Measurements from ENCODE around the gene AXDND1.
"Not testable (repeated sequence)": the region's sequence is repeated elsewhere in the genome, so short reads cannot be mapped to it uniquely, and the experiment has no call there.

AXDND1 gene

DNA sequence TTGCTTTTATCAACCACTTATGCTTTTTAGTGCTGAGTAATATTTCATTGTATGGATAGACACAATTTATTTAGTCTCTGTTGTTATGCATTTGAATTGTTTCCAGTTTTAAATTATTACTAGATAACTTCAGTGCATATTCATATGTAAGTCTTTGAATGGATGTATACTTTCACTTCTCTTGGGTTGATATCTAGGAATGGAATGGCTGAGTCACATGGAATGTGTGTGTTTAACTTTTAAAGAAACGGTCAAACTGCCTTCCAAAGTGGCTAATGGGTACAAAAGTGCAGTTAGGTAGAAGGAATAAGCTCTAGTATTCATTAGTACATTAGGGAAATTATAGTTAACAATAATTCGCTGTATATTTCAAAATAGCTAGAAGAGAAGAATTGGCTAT is 127.6 kb downstream of the AXDND1 start:
- Histone ChIP-seq H3K27ac (no peak overlapping the region), H3K4me3 (no peak overlapping the region)
- no peak for DNase-seq (ENCODE audit: low spot score)
- TF ChIP-seq, protein P1, sequence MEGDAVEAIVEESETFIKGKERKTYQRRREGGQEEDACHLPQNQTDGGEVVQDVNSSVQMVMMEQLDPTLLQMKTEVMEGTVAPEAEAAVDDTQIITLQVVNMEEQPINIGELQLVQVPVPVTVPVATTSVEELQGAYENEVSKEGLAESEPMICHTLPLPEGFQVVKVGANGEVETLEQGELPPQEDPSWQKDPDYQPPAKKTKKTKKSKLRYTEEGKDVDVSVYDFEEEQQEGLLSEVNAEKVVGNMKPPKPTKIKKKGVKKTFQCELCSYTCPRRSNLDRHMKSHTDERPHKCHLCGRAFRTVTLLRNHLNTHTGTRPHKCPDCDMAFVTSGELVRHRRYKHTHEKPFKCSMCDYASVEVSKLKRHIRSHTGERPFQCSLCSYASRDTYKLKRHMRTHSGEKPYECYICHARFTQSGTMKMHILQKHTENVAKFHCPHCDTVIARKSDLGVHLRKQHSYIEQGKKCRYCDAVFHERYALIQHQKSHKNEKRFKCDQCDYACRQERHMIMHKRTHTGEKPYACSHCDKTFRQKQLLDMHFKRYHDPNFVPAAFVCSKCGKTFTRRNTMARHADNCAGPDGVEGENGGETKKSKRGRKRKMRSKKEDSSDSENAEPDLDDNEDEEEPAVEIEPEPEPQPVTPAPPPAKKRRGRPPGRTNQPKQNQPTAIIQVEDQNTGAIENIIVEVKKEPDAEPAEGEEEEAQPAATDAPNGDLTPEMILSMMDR (IDR thresholded peaks at IDR 0.05), result no peak

DNA sequence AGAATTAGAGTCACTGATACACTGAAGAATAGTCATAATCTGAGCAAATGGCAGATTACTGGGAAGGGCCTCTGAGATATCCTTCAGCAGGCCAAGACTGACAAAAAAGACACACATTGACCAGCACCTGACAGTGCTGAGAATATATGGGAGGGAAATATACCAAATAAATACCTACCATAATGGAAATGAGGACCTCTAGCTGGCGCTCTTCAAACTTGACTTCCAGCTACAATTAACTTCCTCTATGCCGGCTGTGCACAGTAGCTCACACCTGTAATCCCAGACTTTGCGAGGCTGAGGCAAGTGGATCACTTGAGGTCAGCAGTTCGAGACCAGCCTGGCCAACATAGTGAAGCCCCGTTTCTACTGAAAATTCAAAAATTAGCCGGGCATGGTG is 140.4 kb downstream of the AXDND1 start:
- Histone ChIP-seq H3K27ac (no peak overlapping the region), H3K4me3 (no peak overlapping the region)
- no peak for DNase-seq (ENCODE audit: low spot score)
- TF ChIP-seq, protein P1 (IDR thresholded peaks at IDR 0.05), result no peak

DNA sequence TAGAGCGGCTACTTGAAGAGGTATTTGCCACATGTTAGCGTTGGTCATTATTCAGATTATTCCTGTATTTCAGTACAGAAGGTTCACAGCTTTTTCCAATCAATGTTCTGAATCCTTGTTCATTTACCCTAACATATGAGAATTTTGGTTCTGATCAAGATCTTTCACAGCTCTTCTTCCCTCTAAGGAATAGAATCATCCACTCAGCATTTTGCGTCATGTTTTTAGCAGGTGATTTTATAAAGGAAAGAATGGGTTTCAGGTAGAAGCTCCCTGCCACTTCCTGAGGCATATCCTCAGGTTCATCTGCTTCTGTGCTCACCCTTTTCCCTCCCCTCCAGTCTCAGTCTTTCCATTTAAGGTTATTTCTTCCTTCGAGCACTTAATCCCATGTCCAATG is 143.6 kb downstream of the AXDND1 start:
- TF ChIP-seq, protein P1 (IDR thresholded peaks at IDR 0.05), result no peak
- no peak for DNase-seq (ENCODE audit: low spot score)
- Histone ChIP-seq H3K27ac (no peak overlapping the region), H3K4me3 (no peak overlapping the region)

DNA sequence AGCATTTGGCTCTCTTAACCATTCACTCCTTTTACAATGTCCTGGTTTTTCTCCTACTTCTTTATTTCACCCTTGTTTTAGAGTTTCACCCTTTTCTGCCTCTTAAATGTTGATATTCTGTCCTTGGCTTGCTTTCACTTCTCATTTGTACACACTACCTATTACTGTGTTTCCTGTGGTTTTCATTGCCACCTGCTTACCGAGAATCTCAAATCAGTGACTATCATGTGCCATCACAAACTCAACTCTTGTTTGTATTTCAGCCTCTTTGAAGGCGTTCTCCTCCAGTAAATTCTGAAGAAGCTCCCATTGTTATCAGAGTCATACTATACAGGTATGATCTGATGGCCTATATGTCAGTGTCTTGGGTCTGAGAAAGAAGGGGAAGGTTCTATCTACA is 144.3 kb downstream of the AXDND1 start:
- Histone ChIP-seq H3K27ac (no peak overlapping the region), H3K4me3 (no peak overlapping the region)
- TF ChIP-seq, protein P1 (IDR thresholded peaks at IDR 0.05), result no peak
- DNase-seq (ENCODE audit: low spot score), result no peak

DNA sequence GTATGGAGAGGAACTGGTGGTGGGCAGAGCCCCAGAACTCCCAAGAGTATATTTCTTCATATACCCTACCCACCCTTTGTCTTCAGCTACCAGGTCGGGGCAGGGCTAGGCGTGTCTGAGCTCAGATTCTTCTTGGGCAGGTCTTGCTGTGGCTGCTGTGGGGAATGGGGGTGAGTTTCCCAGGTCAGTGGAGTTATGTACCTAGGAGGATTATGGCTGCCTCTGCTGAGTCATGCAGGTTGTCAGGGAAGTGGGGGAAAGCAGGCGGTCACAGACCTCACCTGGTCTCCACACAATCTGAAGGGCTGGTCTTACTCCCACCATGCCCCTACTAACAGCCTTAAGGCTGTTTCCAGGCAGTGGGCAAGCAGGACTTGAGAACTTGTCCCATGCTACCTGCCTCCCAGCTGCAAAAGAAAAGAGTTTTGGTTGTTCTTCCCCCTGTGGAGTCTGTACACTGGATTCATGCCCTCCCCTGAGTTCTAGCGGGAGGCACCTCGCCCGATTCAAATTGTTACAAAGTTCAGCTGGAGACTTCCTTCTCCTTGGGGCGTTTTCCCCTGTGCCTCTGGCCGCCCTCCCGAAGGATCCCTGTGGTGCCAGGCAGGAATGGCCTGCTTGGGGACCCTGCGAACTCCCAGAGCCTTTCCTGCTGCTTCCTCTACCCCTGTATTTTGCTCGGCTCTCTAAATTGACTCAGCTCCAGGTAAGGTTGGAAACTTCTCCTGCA is 151.4 kb downstream of the AXDND1 start:
- TF ChIP-seq, protein P1 (IDR thresholded peaks at IDR 0.05), result no peak
- H3K4me3 ChIP-seq, result no peak overlapping the region
- no peak for DNase-seq (ENCODE audit: low spot score)
- no peak overlapping the region for H3K27ac ChIP-seq

DNA sequence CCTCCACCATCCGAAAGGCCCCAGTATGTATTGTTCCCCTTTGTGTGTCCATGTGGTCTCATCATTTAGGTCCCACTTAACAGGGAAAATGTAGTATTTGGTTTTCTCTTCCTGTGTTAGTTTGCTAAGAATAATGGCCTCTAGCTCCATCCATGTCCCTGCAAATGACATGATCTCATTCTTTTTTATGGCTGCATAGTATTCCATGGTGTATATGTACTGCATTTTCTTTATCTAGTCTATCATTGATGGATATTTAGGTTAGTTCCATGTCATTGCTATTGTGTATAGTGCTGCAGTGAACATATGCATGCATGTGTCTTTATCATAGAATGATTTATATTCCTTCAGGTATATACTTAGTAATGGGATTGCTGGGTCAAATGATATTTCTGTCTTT is 152.8 kb downstream of the AXDND1 start:
- H3K27ac ChIP-seq; H3K4me3 ChIP-seq; DNase-seq (ENCODE audit: low spot score): not testable (repeated sequence)

DNA sequence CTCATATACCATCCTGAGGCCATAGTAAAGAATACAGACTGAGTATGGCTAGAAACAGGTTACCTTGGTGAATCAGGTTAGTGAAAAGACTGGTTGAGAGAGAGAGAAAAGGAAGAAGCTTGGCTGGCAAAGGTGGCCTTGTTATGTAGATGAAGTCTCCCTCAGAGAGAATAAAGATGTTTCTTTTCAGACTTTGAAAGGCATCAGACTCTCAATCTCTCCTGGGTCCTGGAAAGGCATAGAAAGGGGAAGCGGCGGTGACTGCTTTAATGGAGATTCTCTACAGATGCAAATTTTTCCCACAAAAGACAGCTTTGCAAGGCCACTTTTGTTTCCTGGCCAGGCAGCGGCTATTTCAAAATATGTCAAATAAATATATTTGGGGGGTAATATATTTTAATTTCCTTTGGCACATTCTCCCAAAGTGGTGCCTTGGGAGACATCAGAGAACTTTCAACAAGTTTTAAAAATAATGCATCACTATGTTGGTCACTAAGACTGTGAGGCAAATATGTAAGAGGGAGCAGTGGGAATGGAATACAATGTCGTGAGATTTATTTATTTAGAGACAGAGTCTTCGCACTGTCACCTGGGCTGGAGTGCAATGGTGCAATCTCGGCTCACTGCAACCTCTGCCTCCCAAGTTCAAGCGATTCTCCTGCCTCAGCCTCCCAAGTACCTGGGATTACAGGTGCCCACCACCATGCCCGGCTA is 163.9 kb downstream of the AXDND1 start:
- no peak overlapping the region for H3K4me3 ChIP-seq
- DNase-seq (ENCODE audit: low spot score), result no peak
- TF ChIP-seq, protein P1 (IDR thresholded peaks at IDR 0.05), result no peak
- no peak overlapping the region for H3K27ac ChIP-seq
